H1 (cell line): ENCODE measurements around the gene LSM2. TPM values are rescaled to one million over a fixed set of nuclear protein-coding genes. Genes with fewer than 3 reads are reported as not detected.

Source experiments
- CBX8 ChIP-seq: fragments of 300-800, 300-1000 bp; sonication (generic); IDR thresholded peaks from 2 replicates; pipeline ENCODE4 v1.7.1; 2016; ENCODE audit warnings: low read depth, low read length, borderline replicate concordance
- CHD1 ChIP-seq: IDR thresholded peaks from 2 replicates; pipeline ENCODE4 v1.6.1; 2012; ENCODE audit warnings: low read depth, low read length, improper control_type of control experiment
- CTCF ChIP-seq, 3 experiments: IDR thresholded peaks; 1 replicate in 2 of 3; 2 replicates in 1 of 3; pipeline versions ENCODE4 v1.5.1 to v1.6.1; 2011; ENCODE audit warnings: low read length in 3 of 3, mild to moderate bottlenecking in 3 of 3, inconsistent platforms in 2 of 3, low read depth in 1 of 3, moderate library complexity in 1 of 3; ENCODE audit not compliant: insufficient read depth in 1 of 3; ENCODE audit errors: control extremely low read depth in 1 of 3
- EGR1 ChIP-seq: IDR thresholded peaks from 2 replicates; pipeline ENCODE4 v1.6.1; 2011; ENCODE audit warnings: low read depth, low read length, borderline replicate concordance
- MAX ChIP-seq: IDR thresholded peaks from 2 replicates; pipeline ENCODE4 v1.6.1; 2012; ENCODE audit warnings: inconsistent platforms
- NRF1 ChIP-seq: IDR thresholded peaks from 2 replicates; pipeline ENCODE4 v1.6.1; 2011; ENCODE audit warnings: mild to moderate bottlenecking, low read depth, low read length, improper control_type of control experiment
- POLR2A ChIP-seq, 2 experiments: IDR thresholded peaks; 1 replicate in 1 of 2; 2 replicates in 1 of 2; pipeline ENCODE4 v1.6.1; 2011; ENCODE audit warnings: low read depth in 2 of 2, low read length in 2 of 2, mild to moderate bottlenecking in 2 of 2; ENCODE audit errors: control extremely low read depth in 1 of 2
- RAD21 ChIP-seq, 2 experiments: IDR thresholded peaks in 1 of 2; conservative IDR thresholded peaks in 1 of 2; 2 replicates each; pipeline ENCODE4 v1.6.1; 2011; ENCODE audit warnings: low read depth in 2 of 2, low read length in 2 of 2, improper control_type of control experiment in 1 of 2, inconsistent platforms in 1 of 2, mild to moderate bottlenecking in 1 of 2, moderate library complexity in 1 of 2
- RBBP5 ChIP-seq: IDR thresholded peaks from 2 replicates; pipeline ENCODE4 v1.7.1; 2012; ENCODE audit warnings: low read depth, mild to moderate bottlenecking, inconsistent platforms, low read length, moderate library complexity, borderline replicate concordance
- RNF2 ChIP-seq: fragments of 200-900, 300-1000 bp; sonication (generic); IDR thresholded peaks from 2 replicates; pipeline ENCODE4 v1.7.1; 2016; ENCODE audit warnings: borderline replicate concordance, low read depth, mild to moderate bottlenecking, antibody characterized with exemption, low read length; ENCODE audit not compliant: poor library complexity, severe bottlenecking; ENCODE audit errors: missing control alignments
- SIN3A ChIP-seq, 2 experiments: IDR thresholded peaks in 1 of 2; conservative IDR thresholded peaks in 1 of 2; 2 replicates each; pipeline ENCODE4 v1.6.1; 2011 to 2012; ENCODE audit warnings: low read length in 2 of 2, improper control_type of control experiment in 1 of 2, low read depth in 1 of 2, mild to moderate bottlenecking in 1 of 2
- SP4 ChIP-seq: IDR thresholded peaks from 2 replicates; pipeline ENCODE4 v1.6.1; 2012; ENCODE audit warnings: low read length, inconsistent platforms
- TAF1 ChIP-seq: IDR thresholded peaks from 2 replicates; pipeline ENCODE4 v1.6.1; 2011; ENCODE audit warnings: mild to moderate bottlenecking, low read depth, low read length
- TBP ChIP-seq: IDR thresholded peaks from 2 replicates; pipeline ENCODE4 v1.6.1; 2011; ENCODE audit warnings: low read depth, low read length, improper control_type of control experiment
- YY1 ChIP-seq: IDR thresholded peaks from 2 replicates; pipeline ENCODE4 v1.6.1; 2011; ENCODE audit warnings: low read depth, mild to moderate bottlenecking, low read length
- polyA plus RNA-seq, 7 experiments: library from polyadenylated mRNA; depleted of rRNA in 3 of 7; stranded (reverse) in 5 of 7; unstranded in 2 of 7; fragments of >200 nt in 5 of 7; fragments of 200-250 nt in 2 of 7; gene quantifications; 1 replicate in 5 of 7; 2 replicates in 1 of 7; 4 replicates in 1 of 7; pipeline versions ENCODE4 v1.2.1 to v1.2.3, GENCODE V29; 2011 to 2013; ENCODE audit warnings: missing spikeins in 2 of 7, mixed read lengths in 2 of 7
- total RNA-seq: library from RNA; stranded (reverse); fragmentation: NEBNext Ultra II Directional; extraction: Animal tissue kit (Norgen Biotek cat#: 25700); gene quantifications from 2 replicates; pipeline ENCODE4 v1.2.1, GENCODE V29; 2021
- TF ChIP-seq, protein P1 (sequence below): IDR thresholded peaks from 2 replicates; pipeline ENCODE4 v1.6.1; 2012; ENCODE audit warnings: low read length, inconsistent platforms
- TF ChIP-seq, protein P2 (sequence below): IDR thresholded peaks from 2 replicates; pipeline ENCODE4 v1.6.1; 2012; ENCODE audit warnings: inconsistent platforms

LSM2 gene
- total and polyA plus RNA-seq, 2 of the 8 experiments (the other 6 are each of a cell fraction or from before 2014, with no cell fraction given): 127 to 168 TPM

- peak; percentile 69 to 96 for TF ChIP-seq SIN3A (conservative IDR thresholded peaks at IDR 0.05 in 1 of 2, IDR thresholded peaks at IDR 0.05 in 1 of 2; ENCODE audit: low read depth in 1 of 2, low read length in 2 of 2)
- peak; percentile 31; the same call in 1 of the 2 replicates for TF ChIP-seq TAF1
- TF ChIP-seq SP4: peak; percentile 97
- peak; percentile 92 to 99 (median 94) for TF ChIP-seq CTCF (IDR thresholded peaks at IDR 0.05; ENCODE audit: control extremely low read depth in 1 of 3, insufficient read depth in 1 of 3, low read depth in 1 of 3, low read length in 3 of 3)
- TF ChIP-seq RAD21 (IDR thresholded peaks at IDR 0.05 in 1 of 2, conservative IDR thresholded peaks at IDR 0.05 in 1 of 2; ENCODE audit: low read depth in 2 of 2, low read length in 2 of 2): peak; percentile 71 to 79
- TF ChIP-seq MAX: peak; percentile 96
- TF ChIP-seq, protein P1, sequence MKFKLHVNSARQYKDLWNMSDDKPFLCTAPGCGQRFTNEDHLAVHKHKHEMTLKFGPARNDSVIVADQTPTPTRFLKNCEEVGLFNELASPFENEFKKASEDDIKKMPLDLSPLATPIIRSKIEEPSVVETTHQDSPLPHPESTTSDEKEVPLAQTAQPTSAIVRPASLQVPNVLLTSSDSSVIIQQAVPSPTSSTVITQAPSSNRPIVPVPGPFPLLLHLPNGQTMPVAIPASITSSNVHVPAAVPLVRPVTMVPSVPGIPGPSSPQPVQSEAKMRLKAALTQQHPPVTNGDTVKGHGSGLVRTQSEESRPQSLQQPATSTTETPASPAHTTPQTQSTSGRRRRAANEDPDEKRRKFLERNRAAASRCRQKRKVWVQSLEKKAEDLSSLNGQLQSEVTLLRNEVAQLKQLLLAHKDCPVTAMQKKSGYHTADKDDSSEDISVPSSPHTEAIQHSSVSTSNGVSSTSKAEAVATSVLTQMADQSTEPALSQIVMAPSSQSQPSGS: 0 out of 2 replicates have a peak, but pooled peaks have one; percentile 26
- no peak for TF ChIP-seq CBX8
- TF ChIP-seq YY1: peak; percentile 28; the same call in 1 of the 2 replicates
- TF ChIP-seq RNF2: no peak
- TF ChIP-seq EGR1: peak; percentile 45; the same call in 1 of the 2 replicates
- TF ChIP-seq NRF1: no peak
- TF ChIP-seq, protein P2, sequence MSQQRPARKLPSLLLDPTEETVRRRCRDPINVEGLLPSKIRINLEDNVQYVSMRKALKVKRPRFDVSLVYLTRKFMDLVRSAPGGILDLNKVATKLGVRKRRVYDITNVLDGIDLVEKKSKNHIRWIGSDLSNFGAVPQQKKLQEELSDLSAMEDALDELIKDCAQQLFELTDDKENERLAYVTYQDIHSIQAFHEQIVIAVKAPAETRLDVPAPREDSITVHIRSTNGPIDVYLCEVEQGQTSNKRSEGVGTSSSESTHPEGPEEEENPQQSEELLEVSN: peak; percentile 51; the same call in 1 of the 2 replicates
- TF ChIP-seq RBBP5: no peak; the same call in 1 of the 2 replicates
- no peak for TF ChIP-seq CHD1
- TF ChIP-seq TBP: peak; percentile 58; the same call in 1 of the 2 replicates
- peak in 1 of 2 experiments; percentile 72; a peak in 2 of 3 replicates for TF ChIP-seq POLR2A (IDR thresholded peaks at IDR 0.05; ENCODE audit: control extremely low read depth in 1 of 2, low read depth in 2 of 2, low read length in 2 of 2)
These were observed 11.0 kb downstream of the LSM2 start, which contains the start of gene VARS1 (continued) for GRCh38 chr6:31795616-31796298.
